ENCODE results near the gene SLC37A1.

The SLC37A1 gene

DNA sequence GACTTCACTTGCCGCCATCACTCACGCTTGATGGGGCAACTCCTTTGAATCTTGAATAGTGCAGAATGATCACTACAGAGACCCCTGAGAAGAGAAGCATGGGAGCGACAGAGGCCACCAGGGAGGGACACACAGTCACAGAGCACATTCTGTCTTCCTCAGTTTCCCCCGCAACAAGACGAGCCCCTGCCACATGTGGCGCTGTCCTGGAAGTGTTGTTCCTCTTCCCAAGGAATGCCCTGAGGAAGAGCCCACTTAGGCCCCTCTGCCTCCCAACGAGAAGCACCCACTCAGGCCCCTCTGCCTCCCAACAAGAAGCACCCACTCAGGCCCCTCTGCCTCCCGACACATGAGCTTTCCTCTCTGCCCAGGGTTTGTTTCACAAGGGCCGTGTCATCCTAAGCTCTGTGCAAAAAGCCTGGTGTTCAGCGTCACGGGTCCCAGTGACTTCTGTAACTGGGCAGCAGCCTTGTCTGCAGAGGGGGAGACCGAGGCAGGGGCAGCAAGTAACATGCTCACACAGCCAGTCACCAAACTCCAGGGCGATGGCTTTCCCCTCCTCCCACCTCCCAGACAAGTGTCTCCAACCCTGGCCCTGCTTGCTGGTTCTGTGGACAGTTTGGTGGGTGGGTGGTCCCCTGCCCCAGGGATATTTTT, 19.8 kb downstream of the SLC37A1 start:
- no peak for TF ChIP-seq GATA1 (IDR thresholded peaks at IDR 0.05; ENCODE audit: low read depth, low read length)
- TF ChIP-seq POLR2A (IDR thresholded peaks at IDR 0.05; ENCODE audit: low read length) = no peak
- no peak for DNase-seq

DNA sequence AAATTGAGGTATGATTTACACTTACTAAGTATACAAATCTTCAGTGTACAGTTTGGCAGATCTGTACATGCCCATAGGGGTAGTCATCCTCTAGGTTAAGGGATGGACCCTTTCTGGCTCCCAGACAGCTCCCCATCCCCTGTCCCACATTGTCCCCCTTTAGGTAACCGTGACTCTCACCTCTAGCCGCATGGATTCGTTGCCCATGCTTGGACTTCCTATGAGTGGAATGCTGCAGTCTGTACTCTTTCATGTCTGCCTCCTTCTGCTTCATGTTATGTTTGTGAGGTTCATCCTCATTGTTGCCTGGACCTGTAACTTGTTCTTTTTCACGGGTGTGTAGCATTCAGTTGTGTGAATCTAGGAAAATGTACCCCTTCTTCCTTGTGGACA, 20.3 kb downstream of the SLC37A1 start:
- TF ChIP-seq POLR2A (IDR thresholded peaks at IDR 0.05; ENCODE audit: low read length) (no peak), GATA1 (IDR thresholded peaks at IDR 0.05; ENCODE audit: low read depth, low read length) (no peak)

DNA sequence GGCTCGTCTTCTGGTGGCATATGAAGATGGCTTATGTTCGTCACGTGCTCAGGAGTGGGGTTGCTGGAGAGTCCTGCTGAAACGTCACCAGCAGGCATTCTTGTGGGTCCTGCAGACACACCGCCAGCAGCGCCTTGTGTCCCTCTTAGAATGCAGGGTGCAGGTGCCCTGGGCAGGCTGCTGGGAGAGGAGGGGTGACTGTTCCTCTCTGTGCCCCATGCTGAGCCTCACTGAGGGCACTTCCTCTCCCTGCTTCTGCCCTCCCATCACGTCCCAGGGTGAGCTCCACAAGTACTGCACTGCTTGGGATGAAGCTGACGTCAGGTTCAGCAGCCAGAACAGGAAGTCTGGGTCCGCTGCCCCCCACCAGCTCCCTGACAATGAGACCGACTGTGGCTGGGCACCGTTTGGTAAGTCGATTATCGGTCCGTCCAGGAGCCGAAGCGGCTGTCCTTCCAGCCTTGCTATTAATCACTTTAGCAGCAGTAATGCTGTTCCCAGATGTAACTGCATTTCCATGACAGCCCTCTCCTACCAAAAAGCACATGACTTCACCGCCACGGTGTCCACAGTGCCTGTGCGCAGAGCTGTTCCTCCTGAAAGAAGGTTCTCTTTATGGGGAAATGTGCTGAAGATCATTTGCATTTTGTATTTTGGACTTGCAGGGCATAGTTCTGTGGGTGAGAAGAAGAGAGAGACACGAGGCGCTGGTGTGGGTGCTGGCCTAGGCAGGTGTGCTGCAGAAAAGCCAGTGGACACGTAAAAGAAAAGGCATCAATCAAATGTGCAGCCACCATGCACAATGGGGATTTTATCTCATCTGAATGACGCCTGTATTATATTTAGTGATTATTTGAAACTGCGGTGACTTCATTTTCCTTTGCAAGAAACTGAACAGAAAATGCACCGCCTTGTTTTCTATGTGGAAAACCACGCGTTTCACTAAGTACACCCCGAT, 21.0 kb downstream of the SLC37A1 start:
- DNase-seq = no peak
- TF ChIP-seq POLR2A (IDR thresholded peaks at IDR 0.05; ENCODE audit: low read length) (no peak), GATA1 (IDR thresholded peaks at IDR 0.05; ENCODE audit: low read depth, low read length) (no peak)

More for the DNA sequence above, 20.3 kb downstream of the SLC37A1 start:
- DNase-seq = no peak

DNA sequence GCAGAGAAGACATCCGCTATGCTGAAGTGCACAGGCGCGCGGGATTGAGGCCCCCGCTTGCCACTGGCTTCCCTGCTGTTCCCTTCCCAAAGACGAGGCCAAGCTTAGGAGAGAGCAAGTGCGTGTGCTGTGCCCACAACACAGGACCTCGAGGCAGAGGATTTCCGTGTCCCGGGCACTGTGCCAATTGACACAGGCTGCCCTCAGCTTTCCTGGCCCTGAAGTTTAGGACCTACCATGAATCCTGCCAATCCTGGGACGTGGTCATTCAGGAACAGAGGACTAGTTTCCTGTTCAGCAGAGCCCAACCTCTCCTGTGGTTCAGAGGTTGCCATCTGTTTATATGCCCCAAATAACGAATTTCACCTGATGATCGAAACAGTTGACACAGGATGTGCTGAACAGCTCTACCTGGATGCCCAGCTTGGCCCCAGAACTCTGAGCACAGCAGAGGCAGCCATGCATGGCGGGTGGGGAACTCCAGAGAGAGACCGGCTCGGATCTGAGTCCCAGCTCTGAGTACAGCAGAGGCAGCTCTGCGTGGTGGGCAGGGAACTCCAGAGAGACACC, 22.0 kb downstream of the SLC37A1 start:
- no peak for DNase-seq
- TF ChIP-seq GATA1 (IDR thresholded peaks at IDR 0.05; ENCODE audit: low read depth, low read length) (no peak), POLR2A (IDR thresholded peaks at IDR 0.05; ENCODE audit: low read length) (no peak)

DNA sequence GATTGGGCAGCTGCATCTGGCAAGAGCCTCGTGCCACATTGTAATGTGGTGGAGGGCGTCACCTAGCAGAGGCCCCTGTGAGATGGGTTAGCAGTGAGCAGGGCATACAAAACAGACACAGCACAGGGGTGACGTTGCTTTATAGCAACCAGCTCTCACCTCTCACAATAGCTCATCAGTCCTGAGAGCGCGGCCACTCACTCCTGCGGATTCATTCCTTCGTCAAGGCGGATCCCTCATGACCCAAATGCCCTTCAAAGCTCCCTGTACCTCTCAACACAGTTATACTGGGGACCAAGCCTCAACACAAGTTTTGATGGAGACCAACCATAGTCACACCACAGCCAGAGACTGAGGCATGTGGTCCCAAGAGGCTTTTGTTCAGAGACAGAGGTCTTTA, 22.9 kb downstream of the SLC37A1 start:
- no peak for DNase-seq
- TF ChIP-seq GATA1 (IDR thresholded peaks at IDR 0.05; ENCODE audit: low read depth, low read length) (no peak), POLR2A (IDR thresholded peaks at IDR 0.05; ENCODE audit: low read length) (no peak)

DNA sequence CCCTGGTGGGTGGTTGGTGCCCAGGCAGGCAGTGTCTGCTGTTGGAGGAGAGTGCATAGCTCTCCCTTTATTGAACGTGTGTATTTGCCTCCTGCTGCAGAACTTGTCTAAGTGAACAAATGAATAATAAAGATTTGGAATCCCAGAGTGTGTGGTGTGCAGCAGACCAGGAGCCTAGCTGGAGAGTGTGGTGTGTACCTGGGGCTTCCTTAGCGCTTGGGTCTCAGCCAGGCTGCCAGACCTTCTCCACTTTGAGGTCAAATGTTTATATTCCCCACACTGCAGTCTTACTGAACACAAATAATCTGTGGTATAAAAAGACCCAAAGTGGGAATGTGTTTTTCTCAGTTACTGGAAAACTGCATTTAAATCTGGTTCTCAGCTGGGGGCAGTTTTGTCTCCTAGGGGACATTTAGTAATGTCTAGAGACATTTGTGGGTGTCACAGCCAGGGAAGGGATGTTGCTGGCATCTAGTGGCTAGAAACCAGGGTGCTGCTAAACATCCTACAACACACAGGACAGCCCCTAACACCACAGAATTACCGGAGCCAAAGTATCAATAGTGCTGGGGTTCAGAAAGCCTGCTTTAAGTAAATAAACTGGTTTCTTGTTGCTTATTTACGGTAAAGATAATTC, 23.6 kb downstream of the SLC37A1 start:
- no peak for TF ChIP-seq GATA1 (IDR thresholded peaks at IDR 0.05; ENCODE audit: low read depth, low read length)
- no peak for TF ChIP-seq POLR2A (IDR thresholded peaks at IDR 0.05; ENCODE audit: low read length)
- DNase-seq = peak; percentile 29 to 33

DNA sequence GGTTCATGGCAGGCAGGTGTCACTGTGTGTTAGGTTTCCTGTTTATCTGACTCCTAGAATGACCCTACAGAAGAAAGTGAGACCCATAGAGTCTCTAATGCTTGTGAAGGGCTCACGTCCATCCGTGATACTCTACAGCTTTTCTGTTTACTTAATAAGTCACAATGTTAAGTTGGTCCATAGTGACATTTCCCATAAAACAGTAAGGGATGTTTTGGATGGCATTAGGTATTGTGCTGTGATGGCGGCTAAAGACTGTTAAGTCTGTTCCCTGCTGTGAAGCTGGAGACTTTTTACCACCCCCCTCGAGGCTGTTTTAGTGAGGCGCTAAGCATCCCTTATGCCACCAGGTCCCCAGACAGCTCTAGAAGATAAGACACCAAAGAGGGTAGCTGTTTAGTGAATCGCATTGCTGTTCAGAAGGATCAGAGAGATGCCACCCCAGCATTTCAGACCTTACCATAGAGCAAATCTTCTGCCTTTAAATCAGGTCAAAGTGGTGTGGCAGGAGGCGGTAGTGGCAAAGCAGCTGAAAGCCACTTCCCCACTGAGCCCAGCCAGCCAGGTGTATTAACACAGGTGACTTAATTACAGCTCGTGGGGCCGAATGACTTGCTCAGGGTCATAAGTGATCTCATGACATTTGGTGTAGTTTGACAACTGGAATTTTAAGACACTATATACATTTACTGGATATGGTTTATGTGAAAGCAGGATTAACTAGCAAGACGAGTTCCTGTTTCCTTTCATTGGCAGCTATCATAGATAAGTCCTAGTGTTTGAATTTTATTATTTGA, 25.0 kb downstream of the SLC37A1 start:
- no peak for TF ChIP-seq POLR2A (IDR thresholded peaks at IDR 0.05; ENCODE audit: low read length)
- TF ChIP-seq GATA1 (IDR thresholded peaks at IDR 0.05; ENCODE audit: low read depth, low read length) = no peak
- DNase-seq = no peak

DNA sequence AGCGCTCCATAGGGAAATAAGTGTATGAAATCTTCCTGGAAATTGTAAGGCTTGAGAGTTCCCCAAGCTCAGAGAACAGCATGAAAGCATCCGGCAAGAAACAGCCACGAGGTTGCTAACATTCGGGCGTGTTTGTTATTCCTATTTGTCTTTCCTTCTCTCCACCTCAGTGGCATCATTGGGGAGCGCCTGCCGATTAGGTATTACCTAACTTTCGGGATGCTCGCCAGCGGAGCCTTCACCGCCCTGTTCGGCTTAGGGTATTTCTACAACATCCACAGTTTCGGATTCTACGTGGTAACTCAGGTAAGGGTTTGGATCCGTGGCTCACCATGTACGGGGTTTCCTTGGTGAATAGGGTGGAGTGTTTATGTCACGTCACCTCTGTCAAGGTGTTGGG, 25.7 kb downstream of the SLC37A1 start:
- TF ChIP-seq GATA1 (IDR thresholded peaks at IDR 0.05; ENCODE audit: low read depth, low read length) (no peak), POLR2A (IDR thresholded peaks at IDR 0.05; ENCODE audit: low read length) (no peak)

DNA sequence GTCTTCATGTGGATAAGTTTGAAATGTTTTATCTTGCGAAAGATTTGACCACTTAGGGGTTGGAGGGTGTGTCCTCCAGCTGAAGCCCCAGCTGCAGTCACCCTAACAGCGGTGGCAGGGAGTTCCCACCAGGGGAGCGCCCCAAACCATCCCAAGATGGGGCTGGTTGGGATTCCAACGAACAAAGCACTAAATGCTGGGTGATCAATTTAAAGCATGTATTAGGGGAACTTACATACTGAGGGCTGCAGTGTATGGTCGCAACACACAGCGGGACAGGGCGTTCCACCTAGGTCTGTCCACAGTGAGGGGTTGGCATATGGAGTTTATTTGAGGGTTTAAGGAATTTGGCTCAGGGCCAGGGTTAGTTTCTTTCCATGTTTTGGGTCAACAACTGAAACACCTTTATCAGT, 26.3 kb downstream of the SLC37A1 start:
- TF ChIP-seq POLR2A (IDR thresholded peaks at IDR 0.05; ENCODE audit: low read length) (no peak), GATA1 (IDR thresholded peaks at IDR 0.05; ENCODE audit: low read depth, low read length) (no peak)
- peak; percentile 61 to 64 for DNase-seq

More for the DNA sequence above, 25.7 kb downstream of the SLC37A1 start:
- DNase-seq = no peak

DNA sequence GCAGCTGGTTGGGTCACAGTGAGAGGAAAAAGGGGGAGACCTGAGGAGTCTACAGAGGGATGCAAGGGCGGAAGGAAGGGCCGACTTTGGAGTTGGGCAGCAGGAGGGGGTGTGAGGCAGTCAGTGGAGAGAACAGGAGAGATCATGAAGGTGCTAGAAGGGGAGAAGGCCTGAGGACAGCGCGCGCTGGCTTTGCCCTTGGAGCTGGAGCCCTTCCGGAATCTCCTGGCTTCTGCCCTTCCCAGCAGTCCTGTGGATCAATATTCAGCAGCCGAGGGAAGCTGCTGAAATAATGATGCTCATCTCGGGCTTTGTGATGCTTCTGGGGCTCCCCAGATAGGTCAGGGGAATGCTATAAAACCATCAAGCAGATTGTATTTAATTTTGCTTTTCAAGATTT, 26.7 kb downstream of the SLC37A1 start:
- no peak for TF ChIP-seq POLR2A (IDR thresholded peaks at IDR 0.05; ENCODE audit: low read length)
- TF ChIP-seq GATA1 (IDR thresholded peaks at IDR 0.05; ENCODE audit: low read depth, low read length) = no peak
- DNase-seq = no peak

DNA sequence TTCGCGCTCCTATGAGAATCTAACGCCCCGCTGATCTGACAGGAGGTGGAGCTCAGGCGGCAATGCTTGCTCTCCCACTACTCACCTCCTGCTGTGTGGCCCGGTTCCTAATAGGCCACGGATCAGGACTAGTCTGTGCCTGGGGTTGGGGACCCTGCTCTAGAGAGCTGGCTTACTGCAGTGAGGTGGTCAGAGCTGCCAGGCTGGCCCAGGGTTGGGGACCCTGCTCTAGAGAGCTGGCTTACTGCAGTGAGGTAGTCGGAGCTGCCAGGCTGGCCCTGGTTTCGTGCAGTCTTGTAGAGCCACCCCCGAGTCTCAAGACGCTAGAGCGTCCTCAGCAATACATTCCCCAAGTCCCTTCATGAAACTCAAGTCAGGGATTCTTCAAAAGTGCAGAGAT, 27.5 kb downstream of the SLC37A1 start:
- TF ChIP-seq POLR2A (IDR thresholded peaks at IDR 0.05; ENCODE audit: low read length) (no peak), GATA1 (IDR thresholded peaks at IDR 0.05; ENCODE audit: low read depth, low read length) (no peak)

DNA sequence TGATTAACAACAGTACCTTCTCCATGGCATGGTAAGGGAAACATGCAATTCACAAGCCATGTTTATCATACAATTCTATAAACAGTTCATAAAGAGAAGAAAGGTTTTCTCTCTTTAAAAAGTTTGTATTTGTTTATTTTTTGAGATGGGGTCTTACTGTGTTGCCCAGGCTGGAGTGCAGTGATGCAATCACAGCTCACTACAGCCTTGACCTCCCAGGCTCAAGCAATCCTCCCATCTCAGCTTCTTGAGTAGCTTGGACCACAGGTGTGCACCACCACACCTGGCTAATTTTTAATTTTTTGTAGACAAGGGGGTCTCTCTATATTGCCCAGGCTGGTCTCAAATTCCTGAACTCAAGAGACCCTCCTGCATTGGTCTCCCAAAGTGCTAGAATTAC, 28.0 kb downstream of the SLC37A1 start:
- no peak for DNase-seq
- TF ChIP-seq GATA1 (IDR thresholded peaks at IDR 0.05; ENCODE audit: low read depth, low read length) (no peak), POLR2A (IDR thresholded peaks at IDR 0.05; ENCODE audit: low read length) (no peak)

More for the DNA sequence above, 27.5 kb downstream of the SLC37A1 start:
- no peak for DNase-seq

DNA sequence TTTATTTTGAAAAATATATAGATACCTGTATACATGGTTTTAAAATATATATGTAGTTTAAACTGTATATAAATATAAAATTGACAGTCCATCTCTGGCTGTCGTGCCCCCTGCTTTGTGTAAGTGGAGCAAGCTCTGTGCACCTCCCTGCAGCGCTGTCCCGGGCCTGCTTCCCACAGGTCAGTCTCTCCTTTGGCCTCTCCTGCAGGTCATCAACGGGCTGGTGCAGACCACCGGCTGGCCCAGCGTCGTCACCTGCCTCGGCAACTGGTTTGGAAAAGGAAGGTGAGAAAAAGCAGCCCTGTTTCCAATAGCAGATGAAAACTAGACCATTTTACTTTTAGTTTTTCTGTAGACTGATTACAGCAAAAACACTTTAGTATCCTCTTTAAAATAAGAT, 28.5 kb downstream of the SLC37A1 start:
- no peak for TF ChIP-seq POLR2A (IDR thresholded peaks at IDR 0.05; ENCODE audit: low read length)
- DNase-seq = no peak

Measured in erythroblast (primary cell).